VCaP (cell line): ENCODE data around the gene TJP3.

ENCODE experiments used
- H3K27ac ChIP-seq: fragments of 450-650 bp; 2 replicates; pipeline ENCODE4 v1.5.1; 2017
- CTCF ChIP-seq: fragments of 450-650 bp; conservative IDR thresholded peaks from 2 replicates; pipeline ENCODE4 v1.5.1; 2017; ENCODE audit warnings: mild to moderate bottlenecking, moderate library complexity

Gene TJP3

GRCh38 chr19:3674784-3675543 is 33.2 kb upstream of the TJP3 start:
- TF ChIP-seq CTCF: no peak
- H3K27ac ChIP-seq: no peak overlapping the region

- H3K27ac ChIP-seq: no peak overlapping the region
- TF ChIP-seq CTCF: no peak
Measured at GRCh38 chr19:3678188-3678587, 30.0 kb upstream of the TJP3 start.

- H3K27ac ChIP-seq: no peak overlapping the region
- no peak for TF ChIP-seq CTCF
Measured at GRCh38 chr19:3679138-3679537, 29.0 kb upstream of the TJP3 start.

DNA sequence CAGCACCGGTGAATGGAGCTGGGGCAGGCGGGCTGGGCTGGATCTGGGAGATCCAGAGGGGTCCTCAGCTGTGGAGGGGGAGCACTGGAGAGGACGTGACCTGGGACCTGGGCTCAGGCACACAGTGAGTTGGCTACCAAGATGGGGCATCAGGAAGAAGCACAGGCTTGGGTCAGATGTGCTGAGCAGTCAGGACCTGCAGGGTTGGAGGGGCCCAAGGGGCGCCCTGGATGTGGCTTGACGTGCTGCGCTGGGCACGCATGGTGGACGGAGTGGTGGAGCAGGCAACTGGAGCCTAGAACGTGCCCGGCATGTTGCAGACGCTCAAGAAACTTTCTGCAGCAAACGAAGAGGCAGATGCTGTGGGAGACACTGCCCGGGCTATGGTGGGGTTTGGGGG is 28.6 kb upstream of the TJP3 start:
- no peak for TF ChIP-seq CTCF
- H3K27ac ChIP-seq: no peak overlapping the region

GRCh38 chr19:3680939-3681338 is 27.2 kb upstream of the TJP3 start:
- H3K27ac ChIP-seq: no peak overlapping the region
- TF ChIP-seq CTCF: no peak

GRCh38 chr19:3682286-3682685 is 25.9 kb upstream of the TJP3 start:
- H3K27ac ChIP-seq: no peak overlapping the region
- no peak for TF ChIP-seq CTCF

DNA sequence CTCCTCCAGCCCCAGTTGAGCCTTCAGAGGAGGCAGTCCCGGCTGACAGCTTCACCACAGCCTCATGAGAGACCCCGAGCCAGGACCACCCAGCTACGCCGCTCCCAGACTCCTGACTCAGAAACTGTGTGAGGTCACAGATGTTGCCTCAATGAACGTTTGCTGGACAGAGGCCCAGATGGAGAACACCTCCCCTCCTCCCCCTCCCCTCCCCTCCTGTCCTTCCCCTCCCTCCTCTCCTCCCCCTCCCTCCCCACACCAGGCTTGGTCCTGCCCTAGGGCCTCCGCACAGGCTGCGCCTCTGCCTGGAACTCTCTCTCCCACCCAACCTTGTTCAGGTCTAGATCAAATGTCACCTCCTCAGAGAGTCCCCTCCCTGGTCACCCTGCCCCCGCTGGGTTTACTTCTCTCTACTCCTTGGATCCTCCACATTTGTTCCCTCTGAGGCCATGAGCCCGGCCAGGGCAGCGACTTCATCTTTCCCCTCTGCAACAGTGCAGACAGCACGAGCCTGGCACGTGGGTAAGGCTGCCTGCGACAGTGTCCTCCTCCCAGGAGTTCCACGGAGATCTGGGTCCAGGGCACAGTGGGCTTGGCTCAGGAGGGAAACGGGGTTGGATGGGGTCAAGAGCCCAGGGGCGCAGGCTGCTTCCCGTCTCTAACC is 25.3 kb upstream of the TJP3 start:
- no peak overlapping the region for H3K27ac ChIP-seq
- no peak for TF ChIP-seq CTCF
